Activated naive CD4-positive, alpha-beta T cell treated with anti-CD3 and anti-CD28 coated beads, Interleukin-2, amount 10 ng/mL, durations not matched to agents 7 days and 5 days (primary cell): ENCODE results near the gene ZBTB1.
"Not testable (repeated sequence)": the region's sequence is repeated elsewhere in the genome, so short reads cannot be mapped to it uniquely, and the experiment has no call there.

Experiments
- CTCF ChIA-PET: fragments of 350-600 bp; sonication (Branson Sonifier 250); formaldehyde crosslinking; loops from one replicate; lab custom pipeline; 2021; ENCODE audit warnings: antibody characterized with exemption; lab: Charles Lee
- DNase-seq: peaks from one replicate; pipeline ENCODE4 v3.0.0-alpha.2; 2020
- H3K27ac Mint-ChIP-seq: one replicate; pipeline ENCODE4 v1.8.0; 2021; ENCODE audit warnings: mild to moderate bottlenecking, moderate library complexity, mixed read lengths
- H3K27me3 Mint-ChIP-seq: one replicate; pipeline ENCODE4 v1.8.0; 2021; ENCODE audit warnings: mild to moderate bottlenecking, mixed read lengths
- H3K36me3 Mint-ChIP-seq: one replicate; pipeline ENCODE4 v1.8.0; 2021; ENCODE audit warnings: mixed read lengths
- H3K4me1 Mint-ChIP-seq: one replicate; pipeline ENCODE4 v1.8.0; 2021; ENCODE audit warnings: mixed read lengths
- H3K4me3 Mint-ChIP-seq: one replicate; pipeline ENCODE4 v1.8.0; 2021; ENCODE audit warnings: mild to moderate bottlenecking, moderate library complexity, mixed read lengths
- H3K9me3 Mint-ChIP-seq: one replicate; pipeline ENCODE4 v1.8.0; 2021; ENCODE audit warnings: mixed read lengths

Gene ZBTB1

GRCh38 chr14:64503434-64504309 lies 898 bp upstream of the ZBTB1 start, which contains the start of gene ZBTB25:
Gene ZBTB25 (minus strand): TSS chr14:64503838. CDS start chr14:64490533, 13,305 bp downstream.
- H3K4me1 Mint-ChIP-seq, result peaks cover 62% of the 10 kb centered on the region
- peaks cover 52% of the 10 kb centered on the region for H3K36me3 Mint-ChIP-seq
- CTCF ChIA-PET, result interaction anchor here (1.0 to 2.8 kb wide), 4 partner anchors 8 to 133 kb away, joined by 3 to 15 read pairs (median 6); partner anchors contain the start of gene AKAP5
- peak; percentile 98 for DNase-seq
- peak within 1 kb of the TSS; percentile 90 for H3K4me3 Mint-ChIP-seq
- peak within 1 kb of the TSS; percentile 100 for H3K27ac Mint-ChIP-seq
- H3K9me3 Mint-ChIP-seq, result no peaks in the 10 kb centered on the region
- H3K27me3 Mint-ChIP-seq, result peaks cover 4% of the 10 kb centered on the region

- peaks cover 44% of the 10 kb centered on the region for H3K36me3 Mint-ChIP-seq
- peak overlapping the region; percentile 86 for H3K4me3 Mint-ChIP-seq
- H3K27ac Mint-ChIP-seq, result peak overlapping the region; percentile 100
- no peaks in the 10 kb centered on the region for H3K9me3 Mint-ChIP-seq
- peaks cover 4% of the 10 kb centered on the region for H3K27me3 Mint-ChIP-seq
- peaks cover 64% of the 10 kb centered on the region for H3K4me1 Mint-ChIP-seq
- DNase-seq, result peak; percentile 91
- CTCF ChIA-PET, result interaction anchor here (1.0 kb wide), 1 partner anchor 25 kb away, joined by 3 read pairs; no protein-coding TSS in a partner anchor
Measured at GRCh38 chr14:64504897-64505794, 576 bp downstream of the ZBTB1 start.

GRCh38 chr14:64506721-64507120 lies 2.2 kb downstream of the ZBTB1 start:
- Mint-ChIP-seq H3K4me3 (peak overlapping the region; percentile 86), H3K9me3 (no peaks in the 10 kb centered on the region), H3K4me1 (peaks cover 64% of the 10 kb centered on the region), H3K27me3 (peaks cover 4% of the 10 kb centered on the region), H3K36me3 (peaks cover 43% of the 10 kb centered on the region), H3K27ac (peak overlapping the region; percentile 100)
- CTCF ChIA-PET, result no interaction called here
- DNase-seq, result no peak

GRCh38 chr14:64507376-64508156 lies 3.0 kb downstream of the ZBTB1 start:
- Mint-ChIP-seq H3K27ac (peak overlapping the region; percentile 100), H3K4me3 (peak overlapping the region; percentile 86), H3K4me1 (peaks cover 62% of the 10 kb centered on the region), H3K9me3 (no peaks in the 10 kb centered on the region), H3K36me3 (peaks cover 35% of the 10 kb centered on the region), H3K27me3 (peaks cover 4% of the 10 kb centered on the region)
- CTCF ChIA-PET, result interaction anchor here (0.8 kb wide), 1 partner anchor 21 kb away, joined by 3 read pairs; no protein-coding TSS in a partner anchor
- no peak for DNase-seq

GRCh38 chr14:64508215-64508776 lies 3.7 kb downstream of the ZBTB1 start:
- CTCF ChIA-PET, result interaction anchor here (0.8 to 3.5 kb wide), 2 partner anchors 21 to 78 kb away, joined by 3 to 23 read pairs; no protein-coding TSS in a partner anchor
- H3K27me3 Mint-ChIP-seq, result peaks cover 4% of the 10 kb centered on the region
- H3K36me3 Mint-ChIP-seq, result peaks cover 31% of the 10 kb centered on the region
- DNase-seq, result no peak
- peak overlapping the region; percentile 51 for H3K4me3 Mint-ChIP-seq
- peaks cover 62% of the 10 kb centered on the region for H3K4me1 Mint-ChIP-seq
- H3K9me3 Mint-ChIP-seq, result no peaks in the 10 kb centered on the region
- peak overlapping the region; percentile 25 for H3K27ac Mint-ChIP-seq

GRCh38 chr14:64509036-64509435 lies 4.5 kb downstream of the ZBTB1 start:
- CTCF ChIA-PET, result interaction anchor here (1.3 to 3.5 kb wide), 2 partner anchors 12 to 79 kb away, joined by 3 to 23 read pairs; no protein-coding TSS in a partner anchor
- H3K27me3 Mint-ChIP-seq, result peaks cover 1% of the 10 kb centered on the region
- H3K9me3 Mint-ChIP-seq, result no peaks in the 10 kb centered on the region
- peak overlapping the region; percentile 45 for H3K27ac Mint-ChIP-seq
- peaks cover 64% of the 10 kb centered on the region for H3K4me1 Mint-ChIP-seq
- no peak for DNase-seq
- H3K4me3 Mint-ChIP-seq, result no peak overlapping the region
- H3K36me3 Mint-ChIP-seq, result peaks cover 31% of the 10 kb centered on the region

GRCh38 chr14:64510825-64511671 lies 6.5 kb downstream of the ZBTB1 start:
- Mint-ChIP-seq H3K9me3 (no peaks in the 10 kb centered on the region), H3K27ac (peak overlapping the region; percentile 13), H3K4me3 (no peak overlapping the region), H3K27me3 (no peaks in the 10 kb centered on the region), H3K36me3 (peaks cover 22% of the 10 kb centered on the region), H3K4me1 (peaks cover 62% of the 10 kb centered on the region)
- CTCF ChIA-PET, result interaction anchor here (0.7 to 3.5 kb wide), 23 partner anchors 9 to 168 kb away, joined by 3 to 23 read pairs (median 4); partner anchors contain the start of genes AKAP5, HSPA2 and PPP1R36
- peak; percentile 79 for DNase-seq

- Mint-ChIP-seq H3K27me3 (no peaks in the 10 kb centered on the region), H3K4me1 (peaks cover 48% of the 10 kb centered on the region), H3K9me3 (no peaks in the 10 kb centered on the region), H3K27ac (no peak overlapping the region), H3K4me3 (no peak overlapping the region), H3K36me3 (peaks cover 11% of the 10 kb centered on the region)
- CTCF ChIA-PET, result interaction anchor here (0.6 kb wide), 1 partner anchor 95 kb away, joined by 3 read pairs; no protein-coding TSS in a partner anchor
- DNase-seq, result no peak
Measured at GRCh38 chr14:64513271-64513670, 8.7 kb downstream of the ZBTB1 start.

GRCh38 chr14:64515053-64515452 lies 10.5 kb downstream of the ZBTB1 start:
- Mint-ChIP-seq H3K9me3 (no peaks in the 10 kb centered on the region), H3K4me1 (peaks cover 30% of the 10 kb centered on the region), H3K4me3 (no peak overlapping the region), H3K27ac (no peak overlapping the region), H3K36me3 (peaks cover 9% of the 10 kb centered on the region), H3K27me3 (no peaks in the 10 kb centered on the region)
- CTCF ChIA-PET, result interaction anchor here (0.6 to 3.1 kb wide), 3 partner anchors 19 to 1022 kb away, joined by 3 to 11 read pairs (median 3); no protein-coding TSS in a partner anchor
- no peak for DNase-seq

- CTCF ChIA-PET, result interaction anchor here (1.1 to 3.1 kb wide), 2 partner anchors 16 to 172 kb away, joined by 3 to 11 read pairs; no protein-coding TSS in a partner anchor
- no peak for DNase-seq
- Mint-ChIP-seq H3K4me3 (no peak overlapping the region), H3K9me3 (no peaks in the 10 kb centered on the region), H3K27me3 (no peaks in the 10 kb centered on the region), H3K4me1 (peaks cover 19% of the 10 kb centered on the region), H3K27ac (no peak overlapping the region), H3K36me3 (peaks cover 7% of the 10 kb centered on the region)
Measured at GRCh38 chr14:64516969-64517368, 12.4 kb downstream of the ZBTB1 start.

GRCh38 chr14:64517667-64518066 lies 13.1 kb downstream of the ZBTB1 start:
- H3K9me3 Mint-ChIP-seq, H3K4me3 Mint-ChIP-seq, H3K27me3 Mint-ChIP-seq, H3K27ac Mint-ChIP-seq, DNase-seq, CTCF ChIA-PET, H3K36me3 Mint-ChIP-seq: not testable (repeated sequence)
- H3K4me1 Mint-ChIP-seq, result peaks cover 16% of the 10 kb centered on the region

- H3K36me3 Mint-ChIP-seq, result peaks cover 7% of the 10 kb centered on the region
- no peak overlapping the region for H3K27ac Mint-ChIP-seq
- H3K27me3 Mint-ChIP-seq, result no peaks in the 10 kb centered on the region
- no peaks in the 10 kb centered on the region for H3K9me3 Mint-ChIP-seq
- CTCF ChIA-PET, result interaction anchor here (1.2 kb wide), 1 partner anchor 119 kb away, joined by 4 read pairs; no protein-coding TSS in a partner anchor
- H3K4me3 Mint-ChIP-seq, result no peak overlapping the region
- no peak for DNase-seq
- H3K4me1 Mint-ChIP-seq, result peaks cover 16% of the 10 kb centered on the region
Measured at GRCh38 chr14:64518229-64518628, 13.7 kb downstream of the ZBTB1 start.
